ENCODE measurements around the gene ZNF580.

GRCh38 chr19:55643003-55643886 lies 2.4 kb downstream of the ZNF580 start, which contains the start of gene ZNF581:
- TF ChIP-seq, protein P1, sequence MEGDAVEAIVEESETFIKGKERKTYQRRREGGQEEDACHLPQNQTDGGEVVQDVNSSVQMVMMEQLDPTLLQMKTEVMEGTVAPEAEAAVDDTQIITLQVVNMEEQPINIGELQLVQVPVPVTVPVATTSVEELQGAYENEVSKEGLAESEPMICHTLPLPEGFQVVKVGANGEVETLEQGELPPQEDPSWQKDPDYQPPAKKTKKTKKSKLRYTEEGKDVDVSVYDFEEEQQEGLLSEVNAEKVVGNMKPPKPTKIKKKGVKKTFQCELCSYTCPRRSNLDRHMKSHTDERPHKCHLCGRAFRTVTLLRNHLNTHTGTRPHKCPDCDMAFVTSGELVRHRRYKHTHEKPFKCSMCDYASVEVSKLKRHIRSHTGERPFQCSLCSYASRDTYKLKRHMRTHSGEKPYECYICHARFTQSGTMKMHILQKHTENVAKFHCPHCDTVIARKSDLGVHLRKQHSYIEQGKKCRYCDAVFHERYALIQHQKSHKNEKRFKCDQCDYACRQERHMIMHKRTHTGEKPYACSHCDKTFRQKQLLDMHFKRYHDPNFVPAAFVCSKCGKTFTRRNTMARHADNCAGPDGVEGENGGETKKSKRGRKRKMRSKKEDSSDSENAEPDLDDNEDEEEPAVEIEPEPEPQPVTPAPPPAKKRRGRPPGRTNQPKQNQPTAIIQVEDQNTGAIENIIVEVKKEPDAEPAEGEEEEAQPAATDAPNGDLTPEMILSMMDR (IDR thresholded peaks at IDR 0.05), result no peak
- TF ChIP-seq POLR2A (IDR thresholded peaks at IDR 0.05), result peak in 1 of 2 donors; percentile 38

Data from heart left ventricle (tissue), 13 donors.